ENCODE data around the gene ABI3BP. TPM values are rescaled to one million over a fixed set of nuclear protein-coding genes. Genes with fewer than 3 reads are reported as not detected.
"Not testable (repeated sequence)": the region's sequence is repeated elsewhere in the genome, so short reads cannot be mapped to it uniquely, and the experiment has no call there.

ABI3BP gene
- polyA plus RNA-seq (ENCODE audit: insufficient read length in 12 of 12), result 100 to 1,000 TPM in 11 of 12 donors, not detected in 1; 302 to 822 (median 379) TPM
- long read RNA-seq, donor 1, partial matches to known transcripts, result 0 of 1 reads
- long read RNA-seq, donor 1, other reads (novel, unspliced or antisense), result 0 of 1 reads
- long read RNA-seq, donor 2, partial matches to known transcripts, result 27 of 30 reads
- long read RNA-seq, donor 2, other reads (novel, unspliced or antisense), result 0 of 30 reads
- long read RNA-seq, donor 3, partial matches to known transcripts, result 5 of 8 reads
- long read RNA-seq, donor 3, other reads (novel, unspliced or antisense), result 0 of 8 reads
- long read RNA-seq, donor 4, partial matches to known transcripts, result 0 of 2 reads
- long read RNA-seq, donor 4, other reads (novel, unspliced or antisense), result 0 of 2 reads
- long read RNA-seq, donor 5, transcript ABI3BP-208 (11 exons, 3,544 nt), result major isoform, 5 of 20 reads
- long read RNA-seq, donor 5, partial matches to known transcripts, result 15 of 20 reads
- long read RNA-seq, donor 5, other reads (novel, unspliced or antisense), result 0 of 20 reads
- long read RNA-seq, donor 6, result 0 reads
- long read RNA-seq, donor 7, partial matches to known transcripts, result 0 of 2 reads
- long read RNA-seq, donor 7, other reads (novel, unspliced or antisense), result 0 of 2 reads
- long read RNA-seq, donor 8, partial matches to known transcripts, result 5 of 5 reads
- long read RNA-seq, donor 8, other reads (novel, unspliced or antisense), result 0 of 5 reads
- long read RNA-seq, donor 9, partial matches to known transcripts, result 5 of 8 reads
- long read RNA-seq, donor 9, other reads (novel, unspliced or antisense), result 0 of 8 reads
- long read RNA-seq, donor 10, partial matches to known transcripts, result 0 of 3 reads
- long read RNA-seq, donor 10, other reads (novel, unspliced or antisense), result 0 of 3 reads
- long read RNA-seq, donor 11, partial matches to known transcripts, result 6 of 9 reads
- long read RNA-seq, donor 11, other reads (novel, unspliced or antisense), result 0 of 9 reads

- DNase-seq, result peak; percentile 89
These were observed at the start of gene ABI3BP for GRCh38 chr3:100993309-100993708. Gene ABI3BP, minus strand, starts transcription at chr3:100993421. Its CDS starts 37 bp downstream, at chr3:100993384.

- DNase-seq, result no peak
These were observed 46.1 kb upstream of the ABI3BP start for GRCh38 chr3:101039285-101039684.

- DNase-seq, result no peak
These were observed 45.7 kb upstream of the ABI3BP start for GRCh38 chr3:101038880-101039279.

GRCh38 chr3:101038393-101038792, 45.2 kb upstream of the ABI3BP start:
- no peak for DNase-seq

- no peak for DNase-seq
These were observed 44.4 kb upstream of the ABI3BP start for GRCh38 chr3:101037613-101038012.

- no peak for DNase-seq
These were observed 43.5 kb upstream of the ABI3BP start for GRCh38 chr3:101036676-101037075.

GRCh38 chr3:101036213-101036618, 43.0 kb upstream of the ABI3BP start:
- DNase-seq, result no peak

- no peak for DNase-seq
These were observed 34.1 kb upstream of the ABI3BP start for GRCh38 chr3:101027286-101027685.

GRCh38 chr3:101026881-101027280, 33.7 kb upstream of the ABI3BP start:
- DNase-seq, result no peak

- no peak for DNase-seq
These were observed 33.0 kb upstream of the ABI3BP start for GRCh38 chr3:101026244-101026643.

GRCh38 chr3:101020351-101021015, 27.3 kb upstream of the ABI3BP start:
- DNase-seq, result no peak

- peak; percentile 84 for DNase-seq
These were observed 23.8 kb upstream of the ABI3BP start for GRCh38 chr3:101017017-101017416.

- DNase-seq, result not testable (repeated sequence)
These were observed 19.1 kb upstream of the ABI3BP start for GRCh38 chr3:101012312-101012711.

- no peak for DNase-seq
These were observed 17.9 kb upstream of the ABI3BP start for GRCh38 chr3:101011136-101011535.

GRCh38 chr3:101010296-101010695, 17.1 kb upstream of the ABI3BP start:
- DNase-seq, result no peak

- DNase-seq, result no peak
These were observed 16.2 kb upstream of the ABI3BP start for GRCh38 chr3:101009386-101009785.

GRCh38 chr3:100999160-100999559, 5.9 kb upstream of the ABI3BP start:
- DNase-seq, result no peak

GRCh38 chr3:100994809-100995208, 1.6 kb upstream of the ABI3BP start:
- DNase-seq, result no peak

- DNase-seq, result no peak
These were observed 966 bp upstream of the ABI3BP start for GRCh38 chr3:100994187-100994586.

- peak; percentile 75 for DNase-seq
These were observed 799 bp downstream of the ABI3BP start for GRCh38 chr3:100992231-100993012.

GRCh38 chr3:100988080-100988479, 5.1 kb downstream of the ABI3BP start:
- no peak for DNase-seq

Data from muscle of arm (tissue), 14 donors.